Lower leg skin (tissue), 4 donors: Measurements from ENCODE around the gene EPHA3. TPM values are rescaled to one million over a fixed set of nuclear protein-coding genes. Genes with fewer than 3 reads are reported as not detected.
"Not testable (repeated sequence)": the region's sequence is repeated elsewhere in the genome, so short reads cannot be mapped to it uniquely, and the experiment has no call there.

Source experiments
- DNase-seq, 2 donors: peaks; one replicate each; pipeline ENCODE4 v3.0.0-alpha.2; 2019; ENCODE audit warnings: low spot score in 2 of 2
- H3K4me3 ChIP-seq: fragments of 200-600 bp; sonication (generic); 2 replicates; pipeline ENCODE4 v1.5.1; 2017; ENCODE audit warnings: mild to moderate bottlenecking, low read depth; ENCODE audit not compliant: poor library complexity, severe bottlenecking
- POLR2A ChIP-seq, 2 donors: fragments of 450-650 bp; IDR thresholded peaks; one replicate each; pipeline ENCODE4 v1.6.1; 2016 to 2017; ENCODE audit warnings: antibody characterized with exemption in 2 of 2, mild to moderate bottlenecking in 1 of 2, moderate library complexity in 1 of 2
- WGBS, 2 donors: methylation state at CpG; one replicate each; pipeline ENCODE4 v1.1.5; 2018; 5-methylcytosine and 5-hydroxymethylcytosine counted together
- intact Hi-C: fragments of 100-400 bp; cut with DNase I; formaldehyde crosslinking; loops from one replicate; pipeline ENCODE4 v1.15.0; 2023; ENCODE audit warnings: low total_unique reads
- total RNA-seq, 4 donors: library from RNA; depleted of rRNA; stranded (reverse); fragments of >200 nt; gene quantifications; one replicate each; pipeline ENCODE4 v1.1.0, GENCODE V29; 2016
- TF ChIP-seq, protein P1 (sequence below), 3 donors: fragments of 450-650 bp; IDR thresholded peaks; one replicate each; pipeline ENCODE4 v1.5.1; 2016; ENCODE audit warnings: antibody characterized with exemption in 3 of 3, mild to moderate bottlenecking in 3 of 3, moderate library complexity in 2 of 3

Gene EPHA3
- total RNA-seq, 4 donors from 2014 or later: 0.30 to 2.8 (median 1.0) TPM

DNA sequence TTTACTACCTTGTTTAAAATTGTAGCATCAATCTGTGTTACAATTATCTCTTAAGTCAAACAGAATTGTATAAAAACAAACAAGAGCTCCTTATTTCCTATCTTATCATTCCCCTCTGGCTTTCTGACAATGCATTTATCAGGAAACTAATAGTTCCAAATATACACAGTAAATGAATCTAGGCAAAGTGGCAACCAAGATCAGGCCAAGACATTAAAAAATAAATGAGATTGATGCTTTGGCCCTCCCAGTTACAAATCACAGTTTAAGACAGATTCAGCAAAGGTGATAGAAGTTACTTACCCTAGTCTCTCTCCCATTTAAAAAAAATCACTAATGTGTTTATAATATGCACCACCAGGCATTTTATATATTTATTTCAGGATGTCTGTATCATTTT lies 236.7 kb downstream of the EPHA3 start:
- H3K4me3 ChIP-seq: no peak overlapping the region
- no peak for DNase-seq
- intact Hi-C loops: no loop called here
- TF ChIP-seq, protein P1, sequence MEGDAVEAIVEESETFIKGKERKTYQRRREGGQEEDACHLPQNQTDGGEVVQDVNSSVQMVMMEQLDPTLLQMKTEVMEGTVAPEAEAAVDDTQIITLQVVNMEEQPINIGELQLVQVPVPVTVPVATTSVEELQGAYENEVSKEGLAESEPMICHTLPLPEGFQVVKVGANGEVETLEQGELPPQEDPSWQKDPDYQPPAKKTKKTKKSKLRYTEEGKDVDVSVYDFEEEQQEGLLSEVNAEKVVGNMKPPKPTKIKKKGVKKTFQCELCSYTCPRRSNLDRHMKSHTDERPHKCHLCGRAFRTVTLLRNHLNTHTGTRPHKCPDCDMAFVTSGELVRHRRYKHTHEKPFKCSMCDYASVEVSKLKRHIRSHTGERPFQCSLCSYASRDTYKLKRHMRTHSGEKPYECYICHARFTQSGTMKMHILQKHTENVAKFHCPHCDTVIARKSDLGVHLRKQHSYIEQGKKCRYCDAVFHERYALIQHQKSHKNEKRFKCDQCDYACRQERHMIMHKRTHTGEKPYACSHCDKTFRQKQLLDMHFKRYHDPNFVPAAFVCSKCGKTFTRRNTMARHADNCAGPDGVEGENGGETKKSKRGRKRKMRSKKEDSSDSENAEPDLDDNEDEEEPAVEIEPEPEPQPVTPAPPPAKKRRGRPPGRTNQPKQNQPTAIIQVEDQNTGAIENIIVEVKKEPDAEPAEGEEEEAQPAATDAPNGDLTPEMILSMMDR (IDR thresholded peaks at IDR 0.05): no peak
- no peak for TF ChIP-seq POLR2A (IDR thresholded peaks at IDR 0.05)

DNA sequence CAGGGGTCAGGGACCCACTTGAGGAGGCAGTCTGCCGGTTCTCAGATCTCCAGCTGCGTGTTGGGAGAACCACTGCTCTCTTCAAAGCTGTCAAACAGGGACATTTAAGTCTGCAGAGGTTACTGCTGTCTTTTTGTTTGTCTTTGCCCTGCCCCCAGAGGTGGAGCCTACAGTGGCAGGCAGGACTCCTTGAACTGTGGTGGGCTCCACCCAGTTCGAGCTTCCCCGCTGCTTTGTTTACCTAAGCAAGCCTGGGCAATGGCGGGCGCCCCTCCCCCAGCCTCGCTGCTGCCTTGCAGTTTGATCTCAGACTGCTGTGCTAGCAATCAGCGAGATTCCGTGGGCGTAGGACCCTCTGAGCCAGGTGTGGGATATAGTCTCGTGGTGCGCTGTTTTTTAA lies 243.5 kb downstream of the EPHA3 start:
- intact Hi-C loops: not testable (repeated sequence)

DNA sequence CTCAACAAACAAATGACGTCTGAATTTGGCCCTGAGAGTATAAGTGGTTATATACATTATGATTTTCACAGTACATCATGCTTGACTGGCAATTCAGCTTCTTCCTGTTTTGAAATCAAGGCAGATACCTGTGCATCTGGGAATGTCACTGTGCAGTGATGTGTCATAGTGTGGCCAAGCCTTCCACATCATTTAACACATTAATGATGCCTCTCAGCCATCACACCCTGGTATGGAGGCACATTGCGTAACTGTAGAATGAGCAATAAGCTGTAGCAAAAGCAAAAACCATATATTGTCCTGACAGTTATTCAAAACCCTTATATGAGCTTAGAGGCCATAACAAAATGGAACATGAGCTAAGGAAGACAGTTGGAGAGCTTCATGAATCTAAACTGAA lies 246.0 kb downstream of the EPHA3 start:
- WGBS, 2 donors: 78 to 80% methylated on average over 2 of the region's 2 CpGs

More for the DNA sequence above, 243.5 kb downstream of the EPHA3 start:
- not testable (repeated sequence) for H3K4me3 ChIP-seq, DNase-seq
- 67 to 72% methylated on average over 5 to 10 of the region's 12 CpGs for WGBS, 2 donors

DNA sequence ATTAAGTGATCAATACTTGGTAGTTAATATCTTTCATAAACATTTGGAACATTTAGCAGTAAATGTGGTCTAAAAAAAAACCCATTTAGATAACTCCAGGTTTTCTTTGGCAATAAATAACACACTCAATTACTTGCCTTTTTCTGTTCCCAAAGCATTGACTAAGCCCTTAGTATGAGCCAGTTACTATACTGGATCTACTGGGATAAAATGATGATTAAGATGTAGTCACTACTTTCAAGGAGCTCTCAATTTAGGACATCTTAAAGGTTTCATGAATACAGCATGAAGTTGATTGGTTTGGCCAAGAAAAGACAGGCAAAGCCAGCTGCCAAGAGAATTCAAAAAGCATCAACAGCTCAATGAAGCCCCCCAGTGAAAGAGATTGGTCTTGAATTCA lies 250.9 kb downstream of the EPHA3 start:
- TF ChIP-seq, protein P1 (IDR thresholded peaks at IDR 0.05): no peak
- no peak for TF ChIP-seq POLR2A (IDR thresholded peaks at IDR 0.05)
- H3K4me3 ChIP-seq: no peak overlapping the region
- no peak for DNase-seq
- intact Hi-C loops: no loop called here

More for the DNA sequence above, 246.0 kb downstream of the EPHA3 start:
- TF ChIP-seq, protein P1 (IDR thresholded peaks at IDR 0.05): no peak
- no peak for TF ChIP-seq POLR2A (IDR thresholded peaks at IDR 0.05)
- no peak overlapping the region for H3K4me3 ChIP-seq
- intact Hi-C loops: no loop called here
- no peak for DNase-seq

DNA sequence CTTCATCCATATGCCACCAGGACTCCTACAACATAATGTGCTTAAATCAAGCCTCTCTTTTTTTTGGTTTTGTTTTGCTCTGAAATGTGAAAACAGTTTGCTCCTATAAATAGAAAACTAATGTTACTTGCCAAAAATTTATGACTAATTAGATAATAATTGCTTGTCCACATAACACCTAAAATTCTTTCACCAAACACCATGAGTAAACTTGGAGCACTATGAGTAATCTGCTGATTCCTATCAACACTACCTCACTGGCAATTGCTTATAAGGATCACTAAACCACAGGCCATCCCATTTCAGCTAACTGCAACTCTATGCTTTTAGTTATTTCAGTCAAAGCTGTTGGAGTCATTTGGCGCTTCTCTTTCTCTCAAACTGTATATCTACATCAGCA lies 252.7 kb downstream of the EPHA3 start:
- TF ChIP-seq POLR2A (IDR thresholded peaks at IDR 0.05): no peak
- TF ChIP-seq, protein P1 (IDR thresholded peaks at IDR 0.05): no peak
- DNase-seq: no peak
- intact Hi-C loops: no loop called here
- 86 to 100% methylated on average over 1 of the region's 1 CpG for WGBS, 2 donors
- no peak overlapping the region for H3K4me3 ChIP-seq

DNA sequence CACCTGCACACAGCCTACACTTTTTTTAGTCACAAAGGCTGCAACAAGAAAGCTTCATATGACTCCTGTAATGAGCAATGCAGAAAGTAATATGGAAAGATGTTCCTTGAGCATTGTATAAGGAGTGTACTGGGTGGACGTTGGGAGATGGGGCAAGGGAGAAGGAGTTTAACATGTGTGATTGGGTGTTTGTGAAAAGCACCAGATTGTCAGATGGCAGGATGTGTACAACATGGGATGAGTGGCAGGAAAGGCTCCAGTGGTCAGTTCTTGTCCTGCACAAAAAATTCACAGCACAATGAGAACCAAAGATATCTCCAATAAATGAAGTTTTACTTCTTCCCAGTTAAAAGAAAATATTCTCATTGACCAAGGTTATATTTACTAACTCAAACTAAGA lies 255.1 kb downstream of the EPHA3 start:
- no peak for DNase-seq
- intact Hi-C loops: no loop called here
- 70 to 78% methylated on average over 1 of the region's 1 CpG for WGBS, 2 donors
- H3K4me3 ChIP-seq: no peak overlapping the region
- TF ChIP-seq, protein P1 (IDR thresholded peaks at IDR 0.05): no peak
- no peak for TF ChIP-seq POLR2A (IDR thresholded peaks at IDR 0.05)
